GM12892 (cell line): ENCODE data around the gene GALNT14.

ENCODE experiments used
- POLR2AphosphoS5 ChIP-seq: IDR thresholded peaks from 2 replicates; pipeline ENCODE4 v1.6.1; 2011; ENCODE audit warnings: low read depth, low read length, control low read depth
- TAF1 ChIP-seq: IDR thresholded peaks from 2 replicates; pipeline ENCODE4 v1.6.1; 2011; ENCODE audit warnings: low read depth, mild to moderate bottlenecking, control low read depth, low read length, borderline replicate concordance

DNA sequence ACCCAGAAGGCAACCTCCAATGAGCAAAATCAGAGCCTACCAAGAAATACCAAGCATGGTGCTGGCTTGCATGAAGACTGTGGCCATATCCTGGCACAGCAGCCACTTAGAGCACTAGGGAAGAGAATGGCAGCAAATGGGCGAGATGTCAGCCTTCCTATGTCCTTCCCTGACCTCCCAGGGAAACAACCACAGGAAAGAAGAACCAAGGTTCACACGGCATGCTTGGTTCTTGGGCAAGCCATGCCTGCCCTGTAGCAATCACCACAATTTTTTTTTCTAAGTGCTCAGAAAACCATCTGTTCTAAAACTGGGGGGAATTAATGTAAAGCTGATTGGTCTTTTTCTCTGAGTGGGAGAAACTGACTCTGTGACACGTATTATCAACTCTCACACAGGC, 27.8 kb downstream of the GALNT14 start:
- TF ChIP-seq TAF1: no peak
- no peak for TF ChIP-seq POLR2AphosphoS5
